ENCODE results near the gene TMEM37.

Gene TMEM37, protein sequence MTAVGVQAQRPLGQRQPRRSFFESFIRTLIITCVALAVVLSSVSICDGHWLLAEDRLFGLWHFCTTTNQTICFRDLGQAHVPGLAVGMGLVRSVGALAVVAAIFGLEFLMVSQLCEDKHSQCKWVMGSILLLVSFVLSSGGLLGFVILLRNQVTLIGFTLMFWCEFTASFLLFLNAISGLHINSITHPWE

DNA sequence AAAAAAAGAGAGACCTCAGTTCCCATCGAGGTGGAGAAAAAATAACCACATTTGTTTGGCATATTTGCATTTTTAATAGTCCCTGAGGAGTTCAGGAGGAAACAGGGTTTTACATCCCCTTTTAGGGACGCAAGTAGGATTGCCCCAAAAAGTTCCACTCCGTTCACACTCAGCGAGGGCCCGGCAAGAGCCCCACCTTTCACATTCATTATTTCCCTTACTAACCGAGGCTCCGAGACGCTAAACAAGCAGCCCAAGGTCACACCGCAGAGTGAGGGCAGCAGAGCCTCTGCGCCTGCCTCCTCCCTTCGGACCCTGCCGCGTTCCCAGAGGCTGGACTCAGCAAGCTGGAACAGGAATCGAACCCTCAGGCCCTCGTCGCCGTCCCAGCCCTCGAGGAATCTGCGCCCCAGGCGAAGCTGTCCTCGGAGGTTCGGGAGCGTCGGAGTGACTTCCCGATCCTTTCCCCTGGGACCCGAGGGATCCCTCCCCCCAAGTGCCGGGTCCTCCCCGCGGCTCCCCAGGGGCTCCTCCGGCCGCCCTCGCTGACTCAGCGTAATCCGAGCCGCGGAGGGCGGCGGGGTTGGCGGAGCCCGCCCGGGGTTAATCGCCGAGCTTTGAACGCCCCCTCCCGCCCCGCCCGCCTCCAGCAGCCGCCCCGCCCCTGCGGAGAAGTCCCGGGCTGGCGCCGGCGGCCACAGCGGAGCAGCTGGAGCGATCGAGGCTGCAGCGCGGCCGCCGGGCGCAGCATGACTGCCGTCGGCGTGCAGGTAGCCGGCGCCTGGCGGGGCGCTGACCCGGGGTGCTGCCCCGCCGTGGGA, at the start of gene TMEM37:
TMEM37 (plus strand) TSS at position 700 of the 821 bp plus-strand sequence; CDS start at position 750, 50 bp downstream.
- H3K27me3 ChIP-seq, result peaks cover 84% of the 10 kb centered on the region
- no peak within 1 kb of the TSS for H3K27ac ChIP-seq
- TF ChIP-seq, protein P1, sequence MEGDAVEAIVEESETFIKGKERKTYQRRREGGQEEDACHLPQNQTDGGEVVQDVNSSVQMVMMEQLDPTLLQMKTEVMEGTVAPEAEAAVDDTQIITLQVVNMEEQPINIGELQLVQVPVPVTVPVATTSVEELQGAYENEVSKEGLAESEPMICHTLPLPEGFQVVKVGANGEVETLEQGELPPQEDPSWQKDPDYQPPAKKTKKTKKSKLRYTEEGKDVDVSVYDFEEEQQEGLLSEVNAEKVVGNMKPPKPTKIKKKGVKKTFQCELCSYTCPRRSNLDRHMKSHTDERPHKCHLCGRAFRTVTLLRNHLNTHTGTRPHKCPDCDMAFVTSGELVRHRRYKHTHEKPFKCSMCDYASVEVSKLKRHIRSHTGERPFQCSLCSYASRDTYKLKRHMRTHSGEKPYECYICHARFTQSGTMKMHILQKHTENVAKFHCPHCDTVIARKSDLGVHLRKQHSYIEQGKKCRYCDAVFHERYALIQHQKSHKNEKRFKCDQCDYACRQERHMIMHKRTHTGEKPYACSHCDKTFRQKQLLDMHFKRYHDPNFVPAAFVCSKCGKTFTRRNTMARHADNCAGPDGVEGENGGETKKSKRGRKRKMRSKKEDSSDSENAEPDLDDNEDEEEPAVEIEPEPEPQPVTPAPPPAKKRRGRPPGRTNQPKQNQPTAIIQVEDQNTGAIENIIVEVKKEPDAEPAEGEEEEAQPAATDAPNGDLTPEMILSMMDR (IDR thresholded peaks at IDR 0.05), result no peak
- no peaks in the 10 kb centered on the region for H3K36me3 ChIP-seq
- H3K4me1 ChIP-seq (ENCODE audit: control insufficient read depth in 1 of 2, insufficient read depth in 1 of 2, low read depth in 1 of 2, low read length in 1 of 2), result peaks cover 6 to 13% of the 10 kb centered on the region in 2 experiments
- no peaks in the 10 kb centered on the region for H3K9me3 ChIP-seq
- no peak within 1 kb of the TSS for H3K4me3 ChIP-seq (ENCODE audit: low read depth in 1 of 2, low read length in 1 of 2)

DNA sequence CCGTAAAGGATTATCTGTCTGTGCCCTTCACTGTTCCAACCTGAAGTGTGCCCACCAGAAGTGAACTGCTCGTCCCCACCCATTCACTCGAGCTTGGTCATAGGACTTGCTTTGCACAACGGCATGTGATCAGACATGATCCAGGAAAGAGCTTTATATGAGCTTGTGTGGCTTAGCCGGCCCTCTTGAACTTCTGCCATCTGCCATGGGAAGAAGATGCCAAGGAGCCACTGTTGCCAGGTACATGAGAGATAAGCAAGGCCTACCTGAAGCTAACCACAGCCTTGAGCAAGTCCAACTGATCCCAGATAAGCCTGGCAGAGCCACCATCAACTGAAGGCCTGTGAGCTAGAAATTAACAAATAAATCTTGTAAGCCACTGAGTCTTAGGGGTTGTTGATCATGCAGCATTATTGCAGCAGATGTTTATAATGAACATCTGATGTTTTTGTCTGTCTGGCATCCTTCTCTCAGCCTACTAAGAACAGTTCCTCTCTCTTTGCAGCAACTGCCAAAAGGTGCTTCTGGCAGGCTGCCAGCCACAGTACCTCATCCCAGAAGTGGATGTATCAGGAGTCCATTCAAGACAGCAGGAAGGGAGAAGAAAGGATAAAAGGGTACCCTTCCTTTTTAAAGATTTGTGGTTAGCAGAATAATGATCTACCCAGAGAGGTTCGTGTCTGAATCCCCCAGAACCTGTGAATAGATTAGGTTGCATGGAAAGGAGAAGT, 48.1 kb upstream of the TMEM37 start:
- TF ChIP-seq, protein P1 (IDR thresholded peaks at IDR 0.05), result no peak
- H3K4me1 ChIP-seq (ENCODE audit: control insufficient read depth in 1 of 2, insufficient read depth in 1 of 2, low read depth in 1 of 2, low read length in 1 of 2), result peaks cover 21 to 25% of the 10 kb centered on the region in 2 experiments
- no peak overlapping the region for H3K4me3 ChIP-seq (ENCODE audit: low read depth in 1 of 2, low read length in 1 of 2)
- H3K27ac ChIP-seq, result no peak overlapping the region
- no peaks in the 10 kb centered on the region for H3K9me3 ChIP-seq
- no peaks in the 10 kb centered on the region for H3K36me3 ChIP-seq
- no peaks in the 10 kb centered on the region for H3K27me3 ChIP-seq

DNA sequence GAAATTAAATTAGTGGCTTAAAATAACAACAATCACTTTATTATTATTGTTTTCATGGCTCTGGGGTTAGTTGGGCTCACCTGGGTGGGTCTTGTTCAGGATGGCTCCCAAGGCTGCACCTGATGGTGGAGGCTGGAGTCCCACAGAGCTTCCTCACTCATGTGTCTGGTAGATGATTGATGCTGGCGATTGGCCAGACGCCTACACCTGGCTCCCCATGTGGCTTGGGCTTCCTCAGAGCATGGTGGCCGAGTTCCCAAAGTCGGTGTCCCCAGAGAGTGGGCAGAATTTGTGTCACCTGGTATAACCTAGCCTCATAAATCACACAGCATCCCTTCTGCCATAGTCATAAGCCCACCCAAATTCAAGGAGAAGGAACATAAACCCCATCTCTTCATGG, 46.7 kb upstream of the TMEM37 start:
- H3K9me3 ChIP-seq, result no peaks in the 10 kb centered on the region
- no peak overlapping the region for H3K27ac ChIP-seq
- peaks cover 21 to 25% of the 10 kb centered on the region in 2 experiments for H3K4me1 ChIP-seq (ENCODE audit: control insufficient read depth in 1 of 2, insufficient read depth in 1 of 2, low read depth in 1 of 2, low read length in 1 of 2)
- no peaks in the 10 kb centered on the region for H3K27me3 ChIP-seq
- TF ChIP-seq, protein P1 (IDR thresholded peaks at IDR 0.05), result no peak
- no peaks in the 10 kb centered on the region for H3K36me3 ChIP-seq
- H3K4me3 ChIP-seq (ENCODE audit: low read depth in 1 of 2, low read length in 1 of 2), result no peak overlapping the region

DNA sequence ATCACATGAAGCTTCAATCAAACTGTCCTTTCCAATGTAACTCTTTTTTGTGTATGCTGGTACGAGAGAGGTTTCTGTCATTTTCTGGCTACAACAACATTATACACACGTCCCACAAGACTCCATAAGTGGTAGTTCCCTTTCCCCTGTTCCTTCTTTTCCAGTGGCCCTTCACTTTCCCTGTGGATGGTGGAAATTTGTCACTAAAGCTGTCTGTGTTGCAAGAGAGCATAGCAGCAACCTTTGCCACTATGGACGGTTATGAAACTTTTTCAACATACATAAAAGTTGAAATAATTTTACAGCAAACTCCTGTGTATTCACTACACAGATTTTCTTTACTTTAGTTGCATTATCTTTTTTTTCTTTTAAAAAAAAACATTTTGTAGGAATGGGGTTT, 46.2 kb upstream of the TMEM37 start:
- Histone ChIP-seq H3K4me3 (ENCODE audit: low read depth in 1 of 2, low read length in 1 of 2) (no peak overlapping the region), H3K27me3 (no peaks in the 10 kb centered on the region), H3K9me3 (no peaks in the 10 kb centered on the region), H3K27ac (no peak overlapping the region), H3K36me3 (no peaks in the 10 kb centered on the region), H3K4me1 (ENCODE audit: control insufficient read depth in 1 of 2, insufficient read depth in 1 of 2, low read depth in 1 of 2, low read length in 1 of 2) (peaks cover 21 to 25% of the 10 kb centered on the region in 2 experiments)
- TF ChIP-seq, protein P1 (IDR thresholded peaks at IDR 0.05), result no peak

DNA sequence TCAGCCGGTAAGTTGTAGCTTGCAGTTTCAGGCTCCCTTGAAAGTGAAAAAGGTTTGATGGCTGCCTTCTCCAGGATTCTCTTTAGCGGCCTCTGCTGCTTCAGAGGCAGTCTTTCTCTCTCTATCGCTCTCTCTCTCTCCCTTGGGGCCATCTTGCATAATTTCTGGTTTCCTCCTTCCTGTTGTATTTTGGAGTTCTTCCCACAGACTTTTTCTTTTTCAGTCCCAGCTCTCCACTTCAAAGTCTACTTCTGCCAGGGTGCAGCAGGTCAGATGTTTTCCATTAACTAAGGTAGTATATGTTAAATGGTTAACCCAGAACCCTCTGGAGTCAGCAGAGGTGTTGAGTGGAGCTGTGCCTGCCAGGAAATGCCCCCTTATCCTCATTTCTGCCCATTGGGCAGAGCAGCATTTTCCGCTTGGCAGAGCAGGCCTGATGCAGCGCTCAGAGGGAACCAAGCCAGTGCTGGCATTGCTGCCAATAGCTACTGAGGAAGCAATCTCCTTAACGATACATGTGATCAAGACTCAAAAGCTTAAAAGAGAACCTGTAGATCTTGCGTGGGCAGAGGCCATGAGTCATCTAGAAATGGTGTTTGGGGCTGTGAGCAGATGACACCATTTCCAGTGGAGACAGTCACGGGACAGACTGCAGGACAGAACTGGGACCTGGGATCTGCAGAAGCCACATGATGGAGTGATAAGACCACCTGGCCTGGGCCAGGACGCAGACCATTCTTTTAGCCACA, 44.1 kb upstream of the TMEM37 start:
- no peaks in the 10 kb centered on the region for H3K36me3 ChIP-seq
- no peak overlapping the region for H3K4me3 ChIP-seq (ENCODE audit: low read depth in 1 of 2, low read length in 1 of 2)
- TF ChIP-seq, protein P1 (IDR thresholded peaks at IDR 0.05), result no peak
- no peaks in the 10 kb centered on the region for H3K27me3 ChIP-seq
- H3K4me1 ChIP-seq (ENCODE audit: control insufficient read depth in 1 of 2, insufficient read depth in 1 of 2, low read depth in 1 of 2, low read length in 1 of 2), result peaks cover 21 to 25% of the 10 kb centered on the region in 2 experiments
- no peak overlapping the region for H3K27ac ChIP-seq
- no peaks in the 10 kb centered on the region for H3K9me3 ChIP-seq
